Heart left ventricle (tissue), 13 donors: Measurements from ENCODE around the gene CSNK1E.

Experiments used
- CTCF ChIP-seq, 12 donors: fragments of 200-600 bp; sonication (generic) in 4 of 12; IDR thresholded peaks; one replicate each; pipeline versions ENCODE4 v1.5.0 to v1.8.0; 2018 to 2022; ENCODE audit warnings: antibody characterized with exemption in 12 of 12, mild to moderate bottlenecking in 5 of 12
- POLR2A ChIP-seq, 2 donors: fragments of 450-650 bp; IDR thresholded peaks; one replicate each; pipeline ENCODE4 v1.6.1; 2017; ENCODE audit warnings: antibody characterized with exemption in 2 of 2, mild to moderate bottlenecking in 2 of 2, moderate library complexity in 2 of 2
- donor health status: ischemic (EF 13 %, LVEDD 7.1; RV severe dilation, severe dysfunction).
- donor health status: DM: no; HTN: yes; CAD: no.
- donor health status: DM: no; HTN: no; CAD: no.
- donor health status: ischemic (EF 25% LVEDD 6.9; RV normal size, moderate dysfunction).
- donor health status: ischemic (EF 25% LVEDD 5.7; RV mildly dilated, moderate dysfunction).
- donor health status: ischemic (EF 35%, LVEDD 5.7; RV mildly dilated, moderate dysfunction).
- donor health status: nonischemic (EF 11% LVEDD 7.7; RV severe dilation, severe dysfunction).
- donor health status: DM: yes; HTN: yes; CAD: no.
- donor health status: PGD.
- donor health status: ischemic (EF 29% LVEDD 5.4; RV normal size, mild dysfunction).
- donor health status: nonischemic (EF 23%, LVEDD 6.1; RV moderate dilation, normal function).

- TF ChIP-seq POLR2A (IDR thresholded peaks at IDR 0.05) (no peak), CTCF (IDR thresholded peaks at IDR 0.05) (no peak)
Observed at GRCh38 chr22:38352436-38352835, 35.2 kb upstream of the CSNK1E start.
